Fibroblast of skin of scalp (primary cell): ENCODE measurements around the gene CNNM2.
A peak's percentile ranks its signal among the peaks of the same experiment; 100 is the strongest.
"Not testable (repeated sequence)": the region's sequence is repeated elsewhere in the genome, so short reads cannot be mapped to it uniquely, and the experiment has no call there.

Experiments used
- DNase-seq: peaks from one replicate; pipeline ENCODE4 v3.0.0-alpha.2; 2013

Gene CNNM2

GRCh38 chr10:103042129-103042528 lies 124.0 kb downstream of the CNNM2 start:
- DNase-seq: no peak

- no peak for DNase-seq
Observed at GRCh38 chr10:103042908-103043307, 124.8 kb downstream of the CNNM2 start.

- DNase-seq: peak; percentile 90
Observed at GRCh38 chr10:103044942-103045489, 126.9 kb downstream of the CNNM2 start.

GRCh38 chr10:103045961-103046360 lies 127.9 kb downstream of the CNNM2 start:
- no peak for DNase-seq

GRCh38 chr10:103047381-103047780 lies 129.3 kb downstream of the CNNM2 start:
- no peak for DNase-seq

GRCh38 chr10:103049237-103049636 lies 131.1 kb downstream of the CNNM2 start:
- no peak for DNase-seq

GRCh38 chr10:103053659-103054581 lies 135.8 kb downstream of the CNNM2 start:
- DNase-seq: peak; percentile 72

- no peak for DNase-seq
Observed at GRCh38 chr10:103054621-103055020, 136.5 kb downstream of the CNNM2 start.

- peak; percentile 22 for DNase-seq
Observed at GRCh38 chr10:103055105-103055504, 137.0 kb downstream of the CNNM2 start.

- no peak for DNase-seq
Observed at GRCh38 chr10:103058034-103058433, 139.9 kb downstream of the CNNM2 start.

- DNase-seq: no peak
Observed at GRCh38 chr10:103060575-103060974, 142.5 kb downstream of the CNNM2 start.

- no peak for DNase-seq
Observed at GRCh38 chr10:103062854-103063590, 144.9 kb downstream of the CNNM2 start.

GRCh38 chr10:103064956-103065355 lies 146.9 kb downstream of the CNNM2 start:
- DNase-seq: peak; percentile 37

GRCh38 chr10:103066141-103067098 lies 148.3 kb downstream of the CNNM2 start:
- no peak for DNase-seq

GRCh38 chr10:103067099-103067477 lies 149.0 kb downstream of the CNNM2 start:
- DNase-seq: not testable (repeated sequence)

GRCh38 chr10:103067484-103067883 lies 149.4 kb downstream of the CNNM2 start:
- DNase-seq: no peak

GRCh38 chr10:103067956-103068355 lies 149.9 kb downstream of the CNNM2 start:
- peak; percentile 53 for DNase-seq

GRCh38 chr10:103069453-103070331 lies 151.6 kb downstream of the CNNM2 start:
- peak; percentile 56 for DNase-seq

GRCh38 chr10:103072276-103072675 lies 154.2 kb downstream of the CNNM2 start:
- DNase-seq: no peak

- DNase-seq: no peak
Observed at GRCh38 chr10:103072891-103073290, 154.8 kb downstream of the CNNM2 start.

- DNase-seq: no peak
Observed at GRCh38 chr10:103077020-103077419, 158.9 kb downstream of the CNNM2 start.
